PC-9 (cell line): ENCODE data around the gene AEBP1. TPM values are rescaled to one million over a fixed set of nuclear protein-coding genes. Genes with fewer than 3 reads are reported as not detected.

Experiments used
- BruUV-seq: library from RNA; stranded (reverse); fragments of 400-500 nt; replicated peaks from 2 replicates; lab custom pipeline; 2021; lab: Mats Ljungman, UMichigan
- CTCF ChIA-PET: fragments of 300-600 bp; sonication (Branson Sonifier 250); formaldehyde crosslinking; loops from one replicate; lab custom pipeline; 2022; ENCODE audit warnings: antibody characterized with exemption; lab: Charles Lee
- POLR2A ChIA-PET: fragments of 300-600 bp; sonication (Branson Sonifier 250); formaldehyde crosslinking; loops from one replicate; lab custom pipeline; 2022; ENCODE audit warnings: antibody characterized with exemption; ENCODE audit not compliant: unreplicated experiment; lab: Charles Lee
- DNase-seq, 2 experiments: peaks; one replicate each; pipeline versions ENCODE4 v3.0.0 to v3.0.0-alpha.2; 2015 to 2022; ENCODE audit warnings: mixed read lengths in 1 of 2
- H2AFZ ChIP-seq: fragments of 200-600 bp; sonication (generic); 2 replicates; pipeline ENCODE4 v1.8.1; 2017; ENCODE audit warnings: antibody characterized with exemption
- H3F3A ChIP-seq: fragments of 200-600 bp; sonication (generic); 2 replicates; pipeline ENCODE4 v1.8.1; 2017; ENCODE audit warnings: antibody characterized with exemption, mild to moderate bottlenecking, low read depth; ENCODE audit not compliant: insufficient read depth
- H3K27ac ChIP-seq: fragments of 200-600 bp; sonication (generic); 2 replicates; pipeline ENCODE4 v1.6.1; 2016; ENCODE audit warnings: mixed run types
- H3K27me3 ChIP-seq: fragments of 200-600 bp; sonication (generic); 2 replicates; pipeline ENCODE4 v1.6.1; 2016; ENCODE audit warnings: low read depth, mixed run types; ENCODE audit not compliant: insufficient read depth
- H3K36me3 ChIP-seq: fragments of 200-600 bp; sonication (generic); 2 replicates; pipeline ENCODE4 v1.6.1; 2016; ENCODE audit warnings: low read depth, mixed run types
- H3K4me1 ChIP-seq: fragments of 200-600 bp; sonication (generic); replicated peaks from 2 replicates; pipeline ENCODE4 v1.6.1; 2016; ENCODE audit warnings: mixed run types; ENCODE audit not compliant: insufficient read depth
- H3K4me2 ChIP-seq: fragments of 200-600 bp; sonication (generic); 2 replicates; pipeline ENCODE4 v1.6.1; 2017; ENCODE audit warnings: mixed run types
- H3K4me3 ChIP-seq: fragments of 200-600 bp; sonication (generic); 2 replicates; pipeline ENCODE4 v1.6.1; 2016; ENCODE audit warnings: mixed run types
- H3K79me2 ChIP-seq: fragments of 200-600 bp; sonication (generic); 2 replicates; pipeline ENCODE4 v1.6.1; 2017; ENCODE audit warnings: low read depth, mixed run types
- H3K9me2 ChIP-seq: fragments of 200-600 bp; sonication (generic); 2 replicates; pipeline ENCODE4 v1.8.1; 2017; ENCODE audit warnings: mild to moderate bottlenecking; ENCODE audit not compliant: insufficient read depth
- H3K9me3 ChIP-seq: fragments of 200-600 bp; sonication (generic); 2 replicates; pipeline ENCODE4 v1.8.1; 2016; ENCODE audit warnings: low read depth; ENCODE audit not compliant: insufficient read depth
- H4K20me1 ChIP-seq: fragments of 200-600 bp; sonication (generic); 2 replicates; pipeline ENCODE4 v1.8.1; 2017; ENCODE audit not compliant: insufficient read depth
- EZH2 ChIP-seq: fragments of 200-600 bp; sonication (generic); IDR thresholded peaks from 2 replicates; pipeline ENCODE4 v1.8.0; 2017; ENCODE audit warnings: antibody characterized with exemption, low read depth
- intact Hi-C: fragments of 100-400 bp; cut with micrococcal nuclease; formaldehyde crosslinking; loops from one replicate; pipeline ENCODE4 v1.10.0; 2022; ENCODE audit not compliant: unreplicated experiment
- total RNA-seq: library from RNA; stranded (reverse); gene quantifications from 2 replicates; pipeline ENCODE4 v1.2.3, GENCODE V29; 2021
- TF ChIP-seq, protein P1 (sequence below): fragments of 200-600 bp; sonication (generic); conservative IDR thresholded peaks from 2 replicates; pipeline ENCODE4 v1.6.1; 2017; ENCODE audit warnings: mixed run types, antibody characterized with exemption, mild to moderate bottlenecking, moderate library complexity

The AEBP1 gene
- total RNA-seq, 1 experiment from 2014 or later = 0.33 TPM

DNA sequence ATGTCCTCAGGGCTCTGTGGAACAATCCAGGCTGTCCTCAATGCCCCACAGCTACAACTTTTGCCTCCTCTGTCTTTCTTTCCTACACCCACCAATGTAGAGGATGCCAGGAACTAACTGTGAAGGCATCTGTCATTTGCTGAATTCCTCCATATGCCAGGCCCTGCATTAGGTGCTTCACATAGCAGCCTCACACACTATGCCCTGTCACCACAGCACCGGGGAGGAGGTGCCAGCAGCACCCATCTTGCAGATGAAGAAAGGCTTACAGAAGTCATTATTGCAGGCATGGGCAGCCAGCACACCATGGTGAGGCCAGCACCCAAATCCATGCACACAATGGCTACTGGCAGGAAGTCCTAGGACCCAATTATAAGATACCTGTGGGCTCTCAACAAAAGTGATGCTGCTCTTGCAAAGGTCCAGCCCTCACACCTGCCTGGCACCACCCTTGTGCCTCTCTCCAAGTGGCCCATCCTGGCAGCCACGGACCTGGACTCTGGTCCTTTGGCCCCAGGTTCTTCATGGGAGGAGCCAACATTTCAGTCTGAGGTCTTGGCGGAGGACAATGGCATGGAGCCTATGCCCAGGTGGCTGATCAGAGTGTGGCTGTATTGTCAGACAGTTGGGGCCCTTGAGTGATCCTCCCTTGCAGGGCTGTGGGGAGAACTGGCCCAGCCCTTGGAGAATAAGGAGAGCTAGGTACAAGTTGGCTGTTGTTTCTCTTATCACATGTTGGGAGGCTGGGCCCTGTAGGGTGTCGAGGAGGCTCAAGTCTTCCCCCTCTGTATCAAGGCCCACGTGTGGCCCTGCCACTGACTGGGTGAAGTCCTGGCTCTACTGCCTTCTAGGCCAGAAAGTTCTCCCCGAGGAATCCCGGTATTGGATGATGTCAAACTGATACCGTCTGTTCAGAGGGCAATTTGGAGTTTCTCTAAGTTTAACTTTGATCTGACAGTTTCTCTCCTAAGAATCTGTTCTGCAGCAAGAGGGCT lies 51.3 kb downstream of the AEBP1 start:
- POLR2A ChIA-PET = interaction anchor here (0.6 to 0.7 kb wide), 2 partner anchors 23 to 82 kb away, joined by 4 read pairs; no protein-coding TSS in a partner anchor
- H3K4me3 ChIP-seq = no peak overlapping the region
- no peaks in the 10 kb centered on the region for H3K36me3 ChIP-seq
- no peak for TF ChIP-seq EZH2
- TF ChIP-seq, protein P1, sequence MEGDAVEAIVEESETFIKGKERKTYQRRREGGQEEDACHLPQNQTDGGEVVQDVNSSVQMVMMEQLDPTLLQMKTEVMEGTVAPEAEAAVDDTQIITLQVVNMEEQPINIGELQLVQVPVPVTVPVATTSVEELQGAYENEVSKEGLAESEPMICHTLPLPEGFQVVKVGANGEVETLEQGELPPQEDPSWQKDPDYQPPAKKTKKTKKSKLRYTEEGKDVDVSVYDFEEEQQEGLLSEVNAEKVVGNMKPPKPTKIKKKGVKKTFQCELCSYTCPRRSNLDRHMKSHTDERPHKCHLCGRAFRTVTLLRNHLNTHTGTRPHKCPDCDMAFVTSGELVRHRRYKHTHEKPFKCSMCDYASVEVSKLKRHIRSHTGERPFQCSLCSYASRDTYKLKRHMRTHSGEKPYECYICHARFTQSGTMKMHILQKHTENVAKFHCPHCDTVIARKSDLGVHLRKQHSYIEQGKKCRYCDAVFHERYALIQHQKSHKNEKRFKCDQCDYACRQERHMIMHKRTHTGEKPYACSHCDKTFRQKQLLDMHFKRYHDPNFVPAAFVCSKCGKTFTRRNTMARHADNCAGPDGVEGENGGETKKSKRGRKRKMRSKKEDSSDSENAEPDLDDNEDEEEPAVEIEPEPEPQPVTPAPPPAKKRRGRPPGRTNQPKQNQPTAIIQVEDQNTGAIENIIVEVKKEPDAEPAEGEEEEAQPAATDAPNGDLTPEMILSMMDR = no peak
- H3K79me2 ChIP-seq = no peaks in the 10 kb centered on the region
- H3K27ac ChIP-seq = no peak overlapping the region
- no TSS peak for BruUV-seq
- intact Hi-C loops = no loop called here
- CTCF ChIA-PET = no interaction called here
- H3K27me3 ChIP-seq = no peaks in the 10 kb centered on the region
- no peak overlapping the region for H3K4me2 ChIP-seq
- H2AFZ ChIP-seq = no peak overlapping the region
- no peak for DNase-seq
- no peaks in the 10 kb centered on the region for H4K20me1 ChIP-seq
- H3K4me1 ChIP-seq = peaks cover 6% of the 10 kb centered on the region
- no peaks in the 10 kb centered on the region for H3K9me2 ChIP-seq
- H3F3A ChIP-seq = no peaks in the 10 kb centered on the region
- H3K9me3 ChIP-seq = no peaks in the 10 kb centered on the region

DNA sequence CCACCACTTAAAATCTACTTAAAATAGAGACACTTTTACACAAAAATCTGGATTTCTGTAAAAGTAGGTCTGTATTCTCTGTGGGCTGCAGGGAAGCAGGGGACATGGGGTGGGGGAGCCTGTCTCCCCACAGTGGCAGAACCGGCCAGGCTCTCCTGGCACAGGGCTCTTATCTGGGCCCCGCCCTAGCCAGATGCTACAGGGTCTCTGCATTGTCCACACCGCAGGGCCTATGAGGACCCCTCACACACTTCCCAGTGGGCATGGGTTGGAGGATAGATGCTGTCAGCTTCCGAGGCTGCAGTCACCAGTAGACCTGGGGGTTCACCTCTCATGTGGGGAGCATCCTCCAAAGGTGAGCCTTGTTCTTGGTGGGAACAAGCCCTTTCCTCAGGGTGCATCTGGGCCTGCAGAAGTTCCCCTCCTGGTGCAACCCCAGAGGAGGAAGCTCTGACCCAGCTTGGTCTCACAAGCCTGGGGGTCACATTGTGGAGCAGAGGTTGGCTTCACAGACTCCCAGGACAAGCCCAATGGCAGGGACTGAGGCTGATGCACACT lies 52.4 kb downstream of the AEBP1 start:
- no peak overlapping the region for H3K27ac ChIP-seq
- intact Hi-C loops = no loop called here
- no peaks in the 10 kb centered on the region for H3K4me1 ChIP-seq
- no peaks in the 10 kb centered on the region for H3K9me3 ChIP-seq
- no peaks in the 10 kb centered on the region for H3F3A ChIP-seq
- H3K4me3 ChIP-seq = no peak overlapping the region
- no peak for TF ChIP-seq EZH2
- TF ChIP-seq, protein P1 = no peak
- no peaks in the 10 kb centered on the region for H4K20me1 ChIP-seq
- H3K27me3 ChIP-seq = no peaks in the 10 kb centered on the region
- H2AFZ ChIP-seq = no peak overlapping the region
- no peak overlapping the region for H3K4me2 ChIP-seq
- BruUV-seq = no TSS peak
- DNase-seq = no peak
- no peaks in the 10 kb centered on the region for H3K36me3 ChIP-seq
- POLR2A ChIA-PET = interaction anchor here (0.6 kb wide), 1 partner anchor 24 kb away, joined by 4 read pairs; no protein-coding TSS in a partner anchor
- CTCF ChIA-PET = no interaction called here
- no peaks in the 10 kb centered on the region for H3K9me2 ChIP-seq
- no peaks in the 10 kb centered on the region for H3K79me2 ChIP-seq

DNA sequence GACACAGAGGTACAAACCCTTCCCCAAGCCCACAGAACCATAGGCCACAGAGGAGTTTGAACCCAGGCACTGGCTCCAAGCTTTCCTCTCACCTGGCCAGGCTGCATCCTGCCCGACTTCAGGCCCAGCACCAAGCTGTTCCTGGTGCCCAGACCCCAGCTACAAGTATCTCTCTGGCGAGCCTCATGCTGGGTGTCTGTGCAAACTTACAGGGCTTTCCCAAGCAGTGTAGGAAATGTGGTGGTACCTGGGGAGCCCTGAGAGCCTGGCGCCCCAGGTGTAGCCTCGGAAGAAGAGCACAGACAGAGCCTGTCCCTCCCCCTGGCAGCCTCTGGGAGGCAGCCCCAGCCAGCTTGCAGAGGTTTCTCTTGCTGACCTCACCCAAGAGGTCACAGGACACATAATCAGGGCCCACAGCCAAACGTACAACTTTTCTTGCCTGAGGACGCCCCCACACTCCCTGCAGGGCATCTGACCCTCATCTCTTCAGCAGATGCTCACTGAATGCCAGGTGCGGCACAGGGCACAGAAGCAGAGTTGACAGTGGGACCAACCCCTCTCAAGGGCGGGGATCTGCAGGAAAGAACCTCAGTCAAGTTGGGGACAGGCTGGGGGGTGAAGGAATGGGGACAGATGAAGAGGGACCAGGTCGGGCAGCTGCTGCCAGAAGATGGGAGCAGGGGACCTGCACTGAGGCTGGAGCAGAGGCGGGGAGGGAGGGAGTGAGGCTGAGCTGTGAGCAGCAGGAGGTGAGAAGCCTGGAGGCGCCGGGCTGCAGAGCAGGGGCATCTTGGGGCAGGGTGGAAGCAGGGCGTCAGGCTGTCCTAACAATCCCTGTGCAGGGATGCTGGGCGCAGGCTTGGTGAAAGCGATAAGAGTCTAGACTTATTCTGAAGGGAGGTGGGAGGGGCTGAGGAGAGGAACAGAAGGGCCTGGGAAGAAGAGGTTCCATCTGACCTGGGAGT lies 53.3 kb downstream of the AEBP1 start:
- no TSS peak for BruUV-seq
- no peak for DNase-seq
- Histone ChIP-seq H3K79me2 (no peaks in the 10 kb centered on the region), H3K4me1 (peaks cover 5% of the 10 kb centered on the region), H3F3A (no peaks in the 10 kb centered on the region; the same call in 1 of the 2 replicates), H3K4me3 (no peak overlapping the region), H4K20me1 (no peaks in the 10 kb centered on the region), H3K27me3 (no peaks in the 10 kb centered on the region), H3K4me2 (no peak overlapping the region), H3K36me3 (no peaks in the 10 kb centered on the region), H3K27ac (no peak overlapping the region), H3K9me3 (no peaks in the 10 kb centered on the region), H3K9me2 (no peaks in the 10 kb centered on the region), H2AFZ (no peak overlapping the region)
- ChIA-PET CTCF (no interaction called here), POLR2A (no interaction called here)
- intact Hi-C loops = no loop called here
- TF ChIP-seq, protein P1 = no peak
- TF ChIP-seq EZH2 = no peak
